GM18526 (cell line): ENCODE results near the gene CNNM1.

ENCODE experiments used
- POLR2A ChIP-seq: IDR thresholded peaks from 3 replicates; pipeline ENCODE4 v1.6.1; 2011; ENCODE audit not compliant: insufficient read length; ENCODE audit errors: extremely low read depth

CNNM1 gene

GRCh38 chr10:99382176-99382575 is 53.0 kb downstream of the CNNM1 start:
- no peak for TF ChIP-seq POLR2A

GRCh38 chr10:99387071-99387470 is 57.9 kb downstream of the CNNM1 start:
- no peak for TF ChIP-seq POLR2A

GRCh38 chr10:99387541-99387940 is 58.4 kb downstream of the CNNM1 start:
- TF ChIP-seq POLR2A = no peak

- TF ChIP-seq POLR2A = no peak
Observed at GRCh38 chr10:99389729-99390480, 60.7 kb downstream of the CNNM1 start.

GRCh38 chr10:99391346-99391745 is 62.2 kb downstream of the CNNM1 start:
- no peak for TF ChIP-seq POLR2A

- TF ChIP-seq POLR2A = no peak
Observed at GRCh38 chr10:99393036-99393435, 63.9 kb downstream of the CNNM1 start.

- no peak for TF ChIP-seq POLR2A
Observed at GRCh38 chr10:99393683-99394082, 64.5 kb downstream of the CNNM1 start.

- TF ChIP-seq POLR2A = no peak
Observed at GRCh38 chr10:99394256-99394655, 65.1 kb downstream of the CNNM1 start.

- TF ChIP-seq POLR2A = no peak
Observed at GRCh38 chr10:99394761-99395386, 65.7 kb downstream of the CNNM1 start.

- no peak for TF ChIP-seq POLR2A
Observed at GRCh38 chr10:99395750-99396445, 66.7 kb downstream of the CNNM1 start.

GRCh38 chr10:99396471-99396870 is 67.3 kb downstream of the CNNM1 start:
- TF ChIP-seq POLR2A = no peak

- TF ChIP-seq POLR2A = no peak
Observed at GRCh38 chr10:99399664-99400063, 70.5 kb downstream of the CNNM1 start.

- TF ChIP-seq POLR2A = no peak
Observed at GRCh38 chr10:99403674-99404073, 74.5 kb downstream of the CNNM1 start.

- TF ChIP-seq POLR2A = no peak
Observed at GRCh38 chr10:99406149-99406548, 77.0 kb downstream of the CNNM1 start.

GRCh38 chr10:99410146-99410545 is 81.0 kb downstream of the CNNM1 start:
- TF ChIP-seq POLR2A = no peak

GRCh38 chr10:99410876-99411275 is 81.7 kb downstream of the CNNM1 start:
- no peak for TF ChIP-seq POLR2A
